Peyer's patch (tissue), 4 donors: ENCODE results near the gene ZNF500.

Experiments
- CTCF ChIP-seq, 6 experiments: fragments of 450-650 bp in 4 of 6; fragments of 200-600 bp in 2 of 6; sonication (generic) in 1 of 6; IDR thresholded peaks; one replicate each; pipeline ENCODE4 v1.5.1; 2017 to 2019; ENCODE audit warnings: antibody characterized with exemption in 6 of 6, mild to moderate bottlenecking in 3 of 6, moderate library complexity in 1 of 6
- POLR2A ChIP-seq, 2 donors: fragments of 450-650 bp; IDR thresholded peaks; one replicate each; pipeline ENCODE4 v1.5.1; 2017; ENCODE audit warnings: antibody characterized with exemption in 2 of 2, mild to moderate bottlenecking in 2 of 2, moderate library complexity in 2 of 2

DNA sequence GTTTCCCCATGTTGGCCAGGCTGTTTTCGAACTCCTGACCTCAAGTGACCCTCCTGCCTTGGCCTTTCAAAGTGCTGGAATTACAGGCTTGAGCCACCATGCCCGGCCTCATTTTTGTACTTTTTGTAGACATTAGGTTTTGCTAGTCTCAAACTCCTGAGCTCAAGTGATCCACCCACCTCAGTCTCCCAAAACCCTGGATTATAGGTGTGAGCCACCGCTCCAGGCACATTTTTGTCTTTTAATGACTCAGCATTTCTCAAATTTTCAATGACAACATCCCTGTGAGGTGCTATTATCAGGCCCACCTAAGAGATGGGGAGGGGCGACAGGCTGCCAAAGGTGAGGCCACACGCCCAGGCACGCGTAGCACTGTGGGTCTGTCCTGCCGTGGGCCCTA, 20.1 kb upstream of the ZNF500 start:
- TF ChIP-seq CTCF (IDR thresholded peaks at IDR 0.05) (no peak), POLR2A (IDR thresholded peaks at IDR 0.05) (no peak)
